ENCODE measurements around the gene COL4A2. TPM values are rescaled to one million over a fixed set of nuclear protein-coding genes. Genes with fewer than 3 reads are reported as not detected.

Gene COL4A2
- total RNA-seq, 1 experiment from 2014 or later = 74.5 TPM

- Histone ChIP-seq H3F3A (ENCODE audit: low read length, unreplicated experiment) (no peaks in the 10 kb centered on the region), H3K9me2 (replicated peaks; ENCODE audit: low read length) (no peaks in the 10 kb centered on the region), H2AFZ (ENCODE audit: low read length) (no peak overlapping the region), H3K4me3 (ENCODE audit: low read length) (no peak overlapping the region), H3K4me2 (ENCODE audit: low read length) (no peak overlapping the region), H4K20me1 (ENCODE audit: low read length) (no peaks in the 10 kb centered on the region), H3K9me3 (ENCODE audit: low read length) (no peaks in the 10 kb centered on the region), H3K4me1 (ENCODE audit: insufficient read depth, low read length) (no peaks in the 10 kb centered on the region), H3K79me2 (ENCODE audit: low read length) (no peaks in the 10 kb centered on the region), H3K27ac (ENCODE audit: low read length) (no peak overlapping the region), H3K27me3 (ENCODE audit: low read length) (no peaks in the 10 kb centered on the region), H3K9ac (ENCODE audit: low read length) (no peak overlapping the region), H3K36me3 (ENCODE audit: low read depth, low read length) (no peaks in the 10 kb centered on the region)
- TF ChIP-seq EZH2 (IDR thresholded peaks at IDR 0.05; ENCODE audit: low read length, unreplicated experiment) (no peak), EZH2phosphoT487 (IDR thresholded peaks at IDR 0.05; ENCODE audit: borderline replicate concordance, low read length) (no peak)
- TF ChIP-seq, protein P1, sequence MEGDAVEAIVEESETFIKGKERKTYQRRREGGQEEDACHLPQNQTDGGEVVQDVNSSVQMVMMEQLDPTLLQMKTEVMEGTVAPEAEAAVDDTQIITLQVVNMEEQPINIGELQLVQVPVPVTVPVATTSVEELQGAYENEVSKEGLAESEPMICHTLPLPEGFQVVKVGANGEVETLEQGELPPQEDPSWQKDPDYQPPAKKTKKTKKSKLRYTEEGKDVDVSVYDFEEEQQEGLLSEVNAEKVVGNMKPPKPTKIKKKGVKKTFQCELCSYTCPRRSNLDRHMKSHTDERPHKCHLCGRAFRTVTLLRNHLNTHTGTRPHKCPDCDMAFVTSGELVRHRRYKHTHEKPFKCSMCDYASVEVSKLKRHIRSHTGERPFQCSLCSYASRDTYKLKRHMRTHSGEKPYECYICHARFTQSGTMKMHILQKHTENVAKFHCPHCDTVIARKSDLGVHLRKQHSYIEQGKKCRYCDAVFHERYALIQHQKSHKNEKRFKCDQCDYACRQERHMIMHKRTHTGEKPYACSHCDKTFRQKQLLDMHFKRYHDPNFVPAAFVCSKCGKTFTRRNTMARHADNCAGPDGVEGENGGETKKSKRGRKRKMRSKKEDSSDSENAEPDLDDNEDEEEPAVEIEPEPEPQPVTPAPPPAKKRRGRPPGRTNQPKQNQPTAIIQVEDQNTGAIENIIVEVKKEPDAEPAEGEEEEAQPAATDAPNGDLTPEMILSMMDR (conservative IDR thresholded peaks at IDR 0.05; ENCODE audit: low read depth, low read length) = no peak
- no peak for DNase-seq
- intact Hi-C loops (cut with micrococcal nuclease) = no loop called here
- BruUV-seq (replicated peaks) = no TSS peak
- POLR2A ChIA-PET (ENCODE audit: unreplicated experiment) = interaction anchor here (0.5 kb wide), 1 partner anchor 113 kb away, joined by 3 read pairs; no protein-coding TSS in a partner anchor
- ATAC-seq = no peak
- CTCF ChIA-PET = no interaction called here
These were observed 121.2 kb downstream of the COL4A2 start for GRCh38 chr13:110428313-110428712.

DNA sequence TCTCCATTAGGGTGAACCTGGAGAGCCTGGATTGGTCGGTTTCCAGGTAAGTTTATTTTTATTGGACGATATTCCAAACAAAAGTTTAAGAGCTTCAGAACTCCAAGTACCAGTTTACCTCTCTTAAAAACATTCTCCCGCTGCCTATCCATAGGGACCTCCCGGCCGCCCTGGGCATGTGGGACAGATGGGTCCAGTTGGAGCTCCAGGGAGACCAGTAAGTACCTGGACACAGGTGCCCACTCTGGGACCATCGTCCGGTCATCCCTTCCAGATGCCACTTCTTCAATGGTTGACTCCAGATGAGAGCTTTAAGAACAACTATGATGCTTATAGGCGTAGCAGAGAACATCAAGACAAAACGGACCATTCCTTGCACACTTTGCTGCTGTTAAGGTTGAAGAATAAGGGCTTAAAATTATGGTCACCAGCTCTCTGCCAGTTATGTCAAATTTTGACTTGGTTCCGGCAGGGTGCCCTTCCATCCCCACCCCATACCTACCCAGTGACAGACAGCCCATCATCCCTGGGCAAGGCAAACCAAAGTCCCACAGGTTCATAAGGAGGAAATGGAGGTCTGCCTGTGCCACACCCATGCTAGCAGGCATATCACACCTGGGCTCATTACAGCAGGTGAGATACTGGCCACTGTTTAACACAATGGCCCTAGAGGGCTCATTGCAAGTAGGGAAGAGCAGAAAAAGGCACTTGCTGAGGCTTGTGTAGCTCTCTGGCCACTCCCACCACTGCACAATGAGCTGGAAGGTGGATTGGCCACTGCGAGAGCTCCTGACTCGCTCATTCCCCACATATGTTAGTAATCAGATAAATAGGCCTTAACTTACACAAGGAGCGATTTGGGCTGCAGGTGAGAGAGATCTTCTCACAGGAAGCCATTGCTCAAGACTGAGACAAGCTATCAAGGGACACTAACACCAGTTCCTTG, 123.6 kb downstream of the COL4A2 start:
- ChIA-PET CTCF (no interaction called here), POLR2A (ENCODE audit: unreplicated experiment) (no interaction called here)
- intact Hi-C loops (cut with micrococcal nuclease) = no loop called here
- TF ChIP-seq, protein P1 (conservative IDR thresholded peaks at IDR 0.05; ENCODE audit: low read depth, low read length) = no peak
- TF ChIP-seq EZH2phosphoT487 (IDR thresholded peaks at IDR 0.05; ENCODE audit: borderline replicate concordance, low read length) = no peak
- no peak for TF ChIP-seq EZH2 (IDR thresholded peaks at IDR 0.05; ENCODE audit: low read length, unreplicated experiment)
- no peaks in the 10 kb centered on the region for H4K20me1 ChIP-seq (ENCODE audit: low read length)
- H3K9me3 ChIP-seq (ENCODE audit: low read length) = no peaks in the 10 kb centered on the region
- H3K9me2 ChIP-seq (replicated peaks; ENCODE audit: low read length) = no peaks in the 10 kb centered on the region
- no peaks in the 10 kb centered on the region for H3K4me1 ChIP-seq (ENCODE audit: insufficient read depth, low read length)
- DNase-seq (no peak), ATAC-seq (no peak)
- no peak overlapping the region for H2AFZ ChIP-seq (ENCODE audit: low read length)
- no peaks in the 10 kb centered on the region for H3K36me3 ChIP-seq (ENCODE audit: low read depth, low read length)
- no TSS peak for BruUV-seq (replicated peaks)
- no peak overlapping the region for H3K4me2 ChIP-seq (ENCODE audit: low read length)
- H3F3A ChIP-seq (ENCODE audit: low read length, unreplicated experiment) = no peaks in the 10 kb centered on the region
- no peaks in the 10 kb centered on the region for H3K27me3 ChIP-seq (ENCODE audit: low read length)
- H3K79me2 ChIP-seq (ENCODE audit: low read length) = no peaks in the 10 kb centered on the region
- H3K27ac ChIP-seq (ENCODE audit: low read length) = no peak overlapping the region
- H3K9ac ChIP-seq (ENCODE audit: low read length) = no peak overlapping the region
- no peak overlapping the region for H3K4me3 ChIP-seq (ENCODE audit: low read length)
